Mesendoderm (in vitro differentiated cells): ENCODE data around the gene BIN1.
A peak's percentile ranks its signal among the peaks of the same experiment; 100 is the strongest.

Source experiments
- DNase-seq: peaks from one replicate; pipeline ENCODE4 v3.0.0; 2013
- H2AK5ac ChIP-seq: 2 replicates; pipeline ENCODE4 v1.6.1; 2013; ENCODE audit warnings: low read length, inconsistent platforms
- H2BK120ac ChIP-seq: 2 replicates; pipeline ENCODE4 v1.6.1; 2013; ENCODE audit warnings: low read depth, mild to moderate bottlenecking, low read length, moderate library complexity, mixed read lengths
- H2BK15ac ChIP-seq: replicated peaks from 2 replicates; pipeline ENCODE4 v1.6.1; 2013; ENCODE audit warnings: low read depth, mild to moderate bottlenecking, moderate library complexity
- H2BK5ac ChIP-seq: 2 replicates; pipeline ENCODE4 v1.6.1; 2013; ENCODE audit warnings: low read length, inconsistent platforms
- H3K18ac ChIP-seq: 2 replicates; pipeline ENCODE4 v1.6.1; 2013; ENCODE audit warnings: mild to moderate bottlenecking, low read length, mixed read lengths
- H3K23ac ChIP-seq: one replicate; pipeline ENCODE4 v1.6.1; 2013; ENCODE audit warnings: low read length
- H3K27ac ChIP-seq: 2 replicates; pipeline ENCODE4 v1.5.1; 2013; ENCODE audit warnings: low read depth, mild to moderate bottlenecking, inconsistent platforms, low read length, moderate library complexity
- H3K27me3 ChIP-seq: 2 replicates; pipeline ENCODE4 v1.6.1; 2013; ENCODE audit warnings: low read length, control low read depth, mild to moderate bottlenecking, inconsistent platforms; ENCODE audit not compliant: insufficient read depth, poor library complexity
- H3K36me3 ChIP-seq: 2 replicates; pipeline ENCODE4 v1.6.1; 2013; ENCODE audit warnings: low read length, inconsistent platforms; ENCODE audit not compliant: control insufficient read depth, insufficient read depth
- H3K4ac ChIP-seq: one replicate; pipeline ENCODE4 v1.6.1; 2013; ENCODE audit warnings: low read depth, mild to moderate bottlenecking, low read length, moderate library complexity
- H3K4me1 ChIP-seq: 2 replicates; pipeline ENCODE4 v1.6.1; 2013; ENCODE audit warnings: low read depth, low read length, inconsistent platforms; ENCODE audit not compliant: control insufficient read depth
- H3K4me2 ChIP-seq: 2 replicates; pipeline ENCODE4 v1.6.1; 2013; ENCODE audit warnings: low read length
- H3K4me3 ChIP-seq: 2 replicates; pipeline ENCODE4 v1.5.1; 2013; ENCODE audit warnings: mild to moderate bottlenecking, low read length
- H3K56ac ChIP-seq: one replicate; pipeline ENCODE4 v1.6.1; 2013; ENCODE audit warnings: low read length
- H3K79me1 ChIP-seq: 2 replicates; pipeline ENCODE4 v1.6.1; 2013; ENCODE audit warnings: low read length, inconsistent platforms
- H3K79me2 ChIP-seq: 2 replicates; pipeline ENCODE4 v1.6.1; 2013; ENCODE audit warnings: mild to moderate bottlenecking, low read length; ENCODE audit not compliant: control insufficient read depth, insufficient read depth
- H3K9ac ChIP-seq: 2 replicates; pipeline ENCODE4 v1.6.1; 2013; ENCODE audit warnings: low read length, inconsistent platforms
- H4K5ac ChIP-seq: one replicate; pipeline ENCODE4 v1.6.1; 2013; ENCODE audit warnings: low read length
- H4K8ac ChIP-seq: one replicate; pipeline ENCODE4 v1.6.1; 2013; ENCODE audit warnings: low read depth, mild to moderate bottlenecking, control low read depth, low read length, moderate library complexity
- WGBS: extraction: QIAGEN DNeasy Blood & Tissue Kit; methylation state at CpG from one replicate; pipeline ENCODE4 v1.1.7; 2013; ENCODE audit warnings: low lambda C conversion rate, missing lambda C conversion rate; ENCODE audit not compliant: insufficient coverage; ENCODE audit errors: extremely low coverage; 5-methylcytosine and 5-hydroxymethylcytosine counted together

The BIN1 gene

GRCh38 chr2:127014630-127015029 lies 92.3 kb downstream of the BIN1 start:
- Histone ChIP-seq H3K9ac (no peak overlapping the region), H2BK15ac (no peak overlapping the region), H2BK5ac (no peak overlapping the region), H3K23ac (no peak overlapping the region), H3K18ac (no peak overlapping the region), H3K79me2 (no peaks in the 10 kb centered on the region), H4K8ac (no peak overlapping the region), H2BK120ac (no peak overlapping the region), H3K4me2 (no peak overlapping the region), H2AK5ac (no peak overlapping the region), H3K36me3 (no peaks in the 10 kb centered on the region), H3K4me3 (no peak overlapping the region), H4K5ac (no peak overlapping the region), H3K4ac (no peak overlapping the region), H3K56ac (no peak overlapping the region), H3K79me1 (no peaks in the 10 kb centered on the region), H3K27ac (no peak overlapping the region), H3K27me3 (no peaks in the 10 kb centered on the region), H3K4me1 (peaks cover 2% of the 10 kb centered on the region)
- no CpG with 5 or more reads among the region's 4 CpGs for WGBS
- DNase-seq = no peak

GRCh38 chr2:127014224-127014623 lies 92.7 kb downstream of the BIN1 start:
- Histone ChIP-seq H3K23ac (no peak overlapping the region), H3K4me2 (no peak overlapping the region), H4K8ac (no peak overlapping the region), H3K79me1 (no peaks in the 10 kb centered on the region), H3K4ac (no peak overlapping the region), H2AK5ac (peak overlapping the region; percentile 38), H3K27me3 (no peaks in the 10 kb centered on the region), H2BK5ac (no peak overlapping the region), H3K18ac (no peak overlapping the region), H4K5ac (no peak overlapping the region), H2BK120ac (no peak overlapping the region), H3K56ac (no peak overlapping the region), H3K4me1 (peaks cover 2% of the 10 kb centered on the region), H3K4me3 (no peak overlapping the region), H3K79me2 (no peaks in the 10 kb centered on the region), H3K27ac (no peak overlapping the region), H2BK15ac (no peak overlapping the region), H3K36me3 (no peaks in the 10 kb centered on the region), H3K9ac (no peak overlapping the region)
- no CpG with 5 or more reads among the region's 1 CpG for WGBS
- no peak for DNase-seq

- no peak overlapping the region for H3K4ac ChIP-seq
- WGBS = no CpG with 5 or more reads among the region's 7 CpGs
Measured at GRCh38 chr2:127012868-127013267, 94.1 kb downstream of the BIN1 start.

DNA sequence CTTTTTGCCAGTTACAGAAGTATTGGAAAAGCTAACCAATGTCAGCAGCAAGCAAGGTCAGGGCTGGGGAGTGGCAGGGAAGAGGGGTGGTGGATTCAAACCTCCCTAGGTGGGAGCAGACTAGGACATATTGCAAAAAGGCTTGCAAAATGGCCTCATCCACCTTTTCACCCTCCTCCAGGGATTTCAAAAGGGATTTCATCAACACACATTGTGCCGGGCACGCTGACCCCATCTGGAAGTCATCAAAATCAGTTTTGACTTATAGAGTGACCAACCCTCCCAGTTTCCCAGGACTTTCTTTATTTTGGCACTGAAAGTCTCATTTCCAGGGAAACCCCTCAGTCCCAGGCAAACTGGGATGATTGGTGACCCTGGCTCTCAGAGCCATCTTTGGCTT lies 94.7 kb downstream of the BIN1 start:
- Histone ChIP-seq H3K4me2 (no peak overlapping the region), H2AK5ac (no peak overlapping the region), H3K79me2 (no peaks in the 10 kb centered on the region), H3K18ac (no peak overlapping the region), H3K9ac (no peak overlapping the region), H2BK5ac (no peak overlapping the region), H2BK15ac (no peak overlapping the region), H4K5ac (no peak overlapping the region), H3K4me3 (no peak overlapping the region), H3K27ac (no peak overlapping the region), H3K4ac (no peak overlapping the region), H4K8ac (no peak overlapping the region), H3K56ac (no peak overlapping the region), H3K23ac (no peak overlapping the region), H3K4me1 (peaks cover 2% of the 10 kb centered on the region), H3K79me1 (no peaks in the 10 kb centered on the region), H3K27me3 (no peaks in the 10 kb centered on the region), H2BK120ac (no peak overlapping the region), H3K36me3 (no peaks in the 10 kb centered on the region)
- no peak for DNase-seq
- WGBS = no CpG with 5 or more reads among the region's 2 CpGs

More at GRCh38 chr2:127012868-127013267, 94.1 kb downstream of the BIN1 start:
- Histone ChIP-seq H3K23ac (no peak overlapping the region), H3K9ac (no peak overlapping the region), H3K4me1 (peaks cover 2% of the 10 kb centered on the region), H3K18ac (no peak overlapping the region), H3K79me1 (no peaks in the 10 kb centered on the region), H4K5ac (no peak overlapping the region), H3K4me2 (no peak overlapping the region), H2BK15ac (no peak overlapping the region), H3K27ac (no peak overlapping the region), H3K79me2 (no peaks in the 10 kb centered on the region), H2BK5ac (no peak overlapping the region), H2BK120ac (no peak overlapping the region), H3K56ac (no peak overlapping the region), H3K4me3 (no peak overlapping the region), H3K27me3 (no peaks in the 10 kb centered on the region), H4K8ac (no peak overlapping the region), H2AK5ac (no peak overlapping the region), H3K36me3 (no peaks in the 10 kb centered on the region)
- no peak for DNase-seq

GRCh38 chr2:127011796-127012195 lies 95.2 kb downstream of the BIN1 start:
- H3K4me1 ChIP-seq = peaks cover 2% of the 10 kb centered on the region
- H2AK5ac ChIP-seq = no peak overlapping the region
- no peak overlapping the region for H3K4ac ChIP-seq
- H4K8ac ChIP-seq = no peak overlapping the region
- no peaks in the 10 kb centered on the region for H3K36me3 ChIP-seq
- no peak overlapping the region for H3K4me2 ChIP-seq
- no peaks in the 10 kb centered on the region for H3K79me2 ChIP-seq
- no peak overlapping the region for H2BK5ac ChIP-seq
- peaks cover 2% of the 10 kb centered on the region for H3K27me3 ChIP-seq
- H3K9ac ChIP-seq = no peak overlapping the region
- no peak overlapping the region for H3K23ac ChIP-seq
- no peak overlapping the region for H3K27ac ChIP-seq
- DNase-seq = no peak
- no peak overlapping the region for H3K4me3 ChIP-seq
- no peaks in the 10 kb centered on the region for H3K79me1 ChIP-seq
- no peak overlapping the region for H4K5ac ChIP-seq
- no CpG with 5 or more reads among the region's 8 CpGs for WGBS
- H3K56ac ChIP-seq = no peak overlapping the region
- H2BK15ac ChIP-seq = no peak overlapping the region
- H2BK120ac ChIP-seq = no peak overlapping the region
- no peak overlapping the region for H3K18ac ChIP-seq

DNA sequence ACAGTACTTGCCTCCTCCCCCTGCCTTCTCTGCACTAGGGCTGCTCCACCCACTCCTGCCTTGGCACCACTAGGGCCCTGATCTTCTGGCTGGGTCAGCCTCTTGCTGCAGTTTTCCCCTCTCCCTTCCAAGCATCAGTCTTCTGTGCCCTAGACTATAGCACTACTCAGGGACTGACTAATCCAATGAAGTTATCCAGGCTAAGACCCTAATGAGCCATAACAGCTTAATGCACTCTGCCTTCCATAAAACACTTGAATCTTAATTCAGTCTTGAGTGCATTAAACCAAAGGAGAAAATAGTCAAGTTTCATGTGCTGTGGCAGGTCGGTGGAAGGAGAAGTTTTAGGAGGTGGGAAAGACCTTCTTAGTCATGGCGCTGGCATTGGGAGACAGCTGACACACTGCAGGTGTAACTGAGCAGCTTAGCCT lies 95.7 kb downstream of the BIN1 start:
- Histone ChIP-seq H3K27me3 (peaks cover 2% of the 10 kb centered on the region), H3K56ac (no peak overlapping the region), H4K5ac (no peak overlapping the region), H3K4ac (no peak overlapping the region), H3K36me3 (no peaks in the 10 kb centered on the region), H2BK15ac (no peak overlapping the region), H3K79me2 (no peaks in the 10 kb centered on the region), H3K18ac (no peak overlapping the region), H2AK5ac (no peak overlapping the region), H3K4me3 (no peak overlapping the region), H3K27ac (no peak overlapping the region), H3K4me2 (no peak overlapping the region), H3K23ac (no peak overlapping the region), H2BK5ac (no peak overlapping the region), H2BK120ac (no peak overlapping the region), H3K79me1 (no peaks in the 10 kb centered on the region), H4K8ac (no peak overlapping the region), H3K9ac (no peak overlapping the region), H3K4me1 (peaks cover 2% of the 10 kb centered on the region)
- no CpG with 5 or more reads among the region's 2 CpGs for WGBS
- DNase-seq = no peak
